ENCODE data around the gene CAPN15.

CAPN15 gene

GRCh38 chr16:578232-578869 is 50.8 kb downstream of the CAPN15 start:
- DNase-seq (ENCODE audit: low spot score), result no peak

GRCh38 chr16:578870-579405 is 51.4 kb downstream of the CAPN15 start:
- peak; percentile 65 for DNase-seq (ENCODE audit: low spot score)

GRCh38 chr16:580141-580945 is 52.8 kb downstream of the CAPN15 start:
- DNase-seq (ENCODE audit: low spot score), result no peak

GRCh38 chr16:580946-581498 is 53.5 kb downstream of the CAPN15 start:
- no peak for DNase-seq (ENCODE audit: low spot score)

DNA sequence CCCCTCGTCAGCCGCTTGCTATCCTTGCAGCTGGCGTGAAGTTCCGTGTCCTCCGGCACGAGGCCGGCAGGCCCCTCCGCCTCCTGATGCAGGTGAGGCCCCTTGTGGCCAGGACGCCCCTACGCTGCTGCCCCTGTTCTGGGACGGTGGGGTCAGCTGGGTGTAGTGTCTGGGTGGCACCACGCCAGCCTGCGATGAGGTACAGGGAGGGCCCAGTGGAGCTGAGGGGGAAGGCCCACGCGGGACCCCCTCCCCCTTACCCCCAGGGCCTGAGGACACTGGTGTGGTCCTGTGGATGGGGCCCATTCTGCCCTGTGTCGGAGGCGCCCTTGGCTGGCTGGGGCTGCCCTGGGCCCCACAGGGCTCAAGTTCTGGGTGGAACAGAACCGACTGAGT is 54.7 kb downstream of the CAPN15 start:
- DNase-seq (ENCODE audit: low spot score), result no peak

- DNase-seq (ENCODE audit: low spot score), result no peak
These were observed 55.3 kb downstream of the CAPN15 start for GRCh38 chr16:582614-583331.

DNA sequence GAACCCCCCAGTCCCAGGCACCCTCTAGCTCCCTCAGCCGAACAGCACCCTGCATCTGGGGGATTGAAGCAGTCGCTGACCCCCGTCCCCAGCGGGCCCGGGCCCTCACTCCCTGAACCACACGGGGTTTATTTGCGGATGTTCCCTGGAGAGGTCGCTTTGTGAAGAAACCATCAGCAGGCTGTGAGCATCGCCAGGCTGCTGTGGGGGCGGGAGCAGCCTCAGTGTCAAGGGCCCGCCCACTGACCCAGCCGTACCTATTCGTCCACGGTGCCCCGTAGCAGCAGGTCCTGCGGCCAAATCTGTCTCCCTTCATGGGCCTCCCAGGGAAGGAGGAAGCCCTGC is 55.9 kb downstream of the CAPN15 start:
- DNase-seq (ENCODE audit: low spot score), result no peak

GRCh38 chr16:583815-584591 is 56.5 kb downstream of the CAPN15 start:
- no peak for DNase-seq (ENCODE audit: low spot score)

GRCh38 chr16:585351-585750 is 57.8 kb downstream of the CAPN15 start:
- DNase-seq (ENCODE audit: low spot score), result no peak

GRCh38 chr16:586047-586644 is 58.6 kb downstream of the CAPN15 start:
- DNase-seq (ENCODE audit: low spot score), result no peak

DNA sequence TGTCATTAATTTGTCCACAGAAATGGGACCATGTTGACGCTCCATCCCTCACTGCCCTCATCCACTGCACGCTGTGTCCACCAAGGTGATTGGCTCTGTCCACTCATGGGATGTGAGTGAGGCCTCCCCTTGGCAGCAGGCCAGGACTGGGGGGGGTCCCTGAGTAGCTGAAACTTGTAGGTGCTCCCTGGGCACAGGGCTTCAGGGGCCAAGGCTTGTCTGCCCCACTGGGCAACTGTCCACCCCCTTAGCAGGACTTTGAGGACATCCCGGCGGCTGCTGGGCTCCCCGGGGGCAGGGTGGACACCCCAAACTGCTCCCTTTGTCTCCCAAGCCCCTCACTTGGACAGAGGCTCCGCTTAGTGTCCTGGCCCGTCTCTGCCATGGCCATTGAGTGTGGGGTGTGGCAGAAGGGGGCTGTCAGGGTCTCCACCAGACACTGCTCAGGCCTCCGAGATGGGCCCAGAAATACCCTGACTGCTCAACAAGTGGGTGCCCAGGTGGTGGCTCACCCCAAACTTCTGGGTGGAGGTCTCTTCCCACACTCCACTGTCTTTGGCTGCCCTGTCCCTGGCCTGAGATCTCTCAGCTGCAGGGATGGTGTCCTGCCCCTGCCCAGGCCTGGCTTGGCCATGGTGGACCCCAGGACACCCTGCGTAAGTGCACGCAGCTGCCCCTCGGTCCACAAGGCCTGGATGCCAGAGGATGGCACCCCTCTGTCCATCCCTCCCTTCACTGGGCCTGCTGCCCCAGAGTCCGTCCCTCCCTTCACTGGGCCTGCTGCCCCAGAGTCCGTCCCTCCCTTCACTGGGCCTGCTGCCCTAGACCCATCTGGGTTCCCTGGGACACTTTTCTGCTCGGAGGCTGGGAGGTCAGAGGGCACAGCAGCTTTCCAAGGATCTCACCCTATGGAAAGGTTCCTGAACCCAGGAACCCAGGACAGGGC is 59.4 kb downstream of the CAPN15 start:
- no peak for DNase-seq (ENCODE audit: low spot score)

- peak; percentile 60 for DNase-seq (ENCODE audit: low spot score)
These were observed 61.1 kb downstream of the CAPN15 start for GRCh38 chr16:588639-588888.

- DNase-seq (ENCODE audit: low spot score), result peak; percentile 98
These were observed 61.6 kb downstream of the CAPN15 start for GRCh38 chr16:588889-589657.

GRCh38 chr16:589658-590187 is 62.2 kb downstream of the CAPN15 start, which contains the start of gene RAB40C:
TSS of gene RAB40C (plus strand) at chr16:590066. CDS start at chr16:590292, 226 bp downstream.
- peak; percentile 99 for DNase-seq (ENCODE audit: low spot score)

DNA sequence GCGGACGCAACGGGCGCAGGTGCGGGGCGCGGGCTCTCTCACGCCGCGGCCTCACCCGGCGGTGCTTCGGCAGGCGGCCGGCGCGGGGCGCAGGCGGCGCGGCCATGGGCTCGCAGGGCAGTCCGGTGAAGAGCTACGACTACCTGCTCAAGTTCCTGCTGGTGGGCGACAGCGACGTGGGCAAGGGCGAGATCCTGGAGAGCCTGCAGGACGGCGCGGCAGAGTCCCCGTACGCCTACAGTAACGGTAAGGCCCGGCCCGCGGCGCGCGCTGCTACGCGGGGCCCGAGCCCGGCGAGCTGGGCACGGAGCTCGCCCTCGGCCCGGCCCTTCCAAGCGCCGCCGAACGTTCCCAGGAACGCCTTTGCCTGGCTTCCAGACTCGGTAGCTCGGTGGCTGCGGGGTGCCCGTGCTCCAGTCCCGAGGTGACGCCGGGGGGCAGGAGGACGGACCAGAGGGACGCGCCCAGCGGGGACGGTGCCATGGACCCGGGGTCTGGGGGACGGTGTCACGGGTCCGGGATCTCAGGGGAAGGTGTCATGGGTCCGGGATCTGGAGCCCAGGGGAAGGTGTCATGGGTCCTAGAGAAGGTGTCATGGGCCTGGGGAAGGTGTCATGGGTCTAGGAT is 62.8 kb downstream of the CAPN15 start:
- DNase-seq (ENCODE audit: low spot score), result no peak

GRCh38 chr16:590815-591200 is 63.3 kb downstream of the CAPN15 start:
- no peak for DNase-seq (ENCODE audit: low spot score)

GRCh38 chr16:591231-591630 is 63.7 kb downstream of the CAPN15 start:
- no peak for DNase-seq (ENCODE audit: low spot score)

- no peak for DNase-seq (ENCODE audit: low spot score)
These were observed 64.5 kb downstream of the CAPN15 start for GRCh38 chr16:591892-592517.

All from CD4-positive, alpha-beta T cell treated with Interleukin-2 at 100 ng/mL for 4 hours (primary cell).